ENCODE measurements around the gene C1QTNF12. TPM values are rescaled to one million over a fixed set of nuclear protein-coding genes. Genes with fewer than 3 reads are reported as not detected.

Gene C1QTNF12
- total and polyA plus RNA-seq, 2 of the 8 experiments (the other 6 are each of a cell fraction or from before 2014, with no cell fraction given), result 2.1 to 3.7 TPM

GRCh38 chr1:1215080-1215676 is 31.3 kb downstream of the C1QTNF12 start (continued):
- TF ChIP-seq CHD7 (IDR thresholded peaks at IDR 0.05; ENCODE audit: insufficient replicate concordance, low read length), result no peak
- TF ChIP-seq CREB1 (IDR thresholded peaks at IDR 0.05), result no peak
